Measurements from ENCODE around the gene GCSAM.

GCSAM gene, protein sequence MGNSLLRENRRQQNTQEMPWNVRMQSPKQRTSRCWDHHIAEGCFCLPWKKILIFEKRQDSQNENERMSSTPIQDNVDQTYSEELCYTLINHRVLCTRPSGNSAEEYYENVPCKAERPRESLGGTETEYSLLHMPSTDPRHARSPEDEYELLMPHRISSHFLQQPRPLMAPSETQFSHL

GRCh38 chr3:112132975-112133448, at the start of gene GCSAM:
GCSAM (minus strand) TSS chr3:112133248; CDS start chr3:112133120, 128 bp downstream.
- peak; percentile 39 for DNase-seq (ENCODE audit: low read depth)

DNA sequence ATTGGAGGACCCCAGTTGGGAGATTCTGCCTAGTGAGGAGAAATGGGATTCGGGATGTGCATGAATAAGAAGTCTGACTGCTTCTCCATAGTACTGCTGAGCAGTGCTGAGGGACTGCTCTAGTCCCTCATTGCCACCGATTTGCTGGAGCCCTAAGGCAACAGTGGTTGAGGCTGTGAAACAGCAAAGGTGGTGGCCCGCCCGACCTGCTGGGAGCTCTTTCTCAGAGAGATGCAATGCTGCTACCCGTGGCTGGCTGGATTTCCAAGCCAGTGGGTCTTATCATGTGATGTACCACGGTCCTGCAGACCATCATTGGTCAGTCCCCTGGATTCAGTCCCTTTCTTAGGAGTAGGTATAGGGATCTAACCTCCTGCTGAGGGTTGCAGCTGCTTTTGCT, 42.6 kb upstream of the GCSAM start:
- no peak for DNase-seq (ENCODE audit: low read depth)

- DNase-seq (ENCODE audit: low read depth), result no peak
Measured at GRCh38 chr3:112175037-112175436, 42.0 kb upstream of the GCSAM start.

DNA sequence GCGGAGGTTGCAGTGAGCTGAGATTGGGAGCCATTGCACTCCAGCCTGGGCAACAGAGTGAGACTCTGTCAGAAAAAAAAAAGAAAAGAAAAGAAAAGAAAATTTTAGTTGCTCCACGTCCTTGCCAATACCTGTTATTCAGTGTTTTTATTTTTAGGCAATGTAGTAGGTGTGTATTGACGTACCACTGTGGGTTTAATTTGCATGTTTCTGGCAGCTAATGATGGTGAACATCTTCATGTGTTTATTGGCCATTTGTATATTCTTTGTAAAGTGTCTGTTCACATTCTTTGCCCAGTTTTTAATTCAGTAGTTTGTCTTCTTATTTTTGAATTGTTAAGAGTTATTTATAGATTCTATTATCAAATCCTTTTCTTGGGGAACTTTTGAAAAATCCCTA, 38.1 kb upstream of the GCSAM start:
- DNase-seq (ENCODE audit: low read depth), result no peak

DNA sequence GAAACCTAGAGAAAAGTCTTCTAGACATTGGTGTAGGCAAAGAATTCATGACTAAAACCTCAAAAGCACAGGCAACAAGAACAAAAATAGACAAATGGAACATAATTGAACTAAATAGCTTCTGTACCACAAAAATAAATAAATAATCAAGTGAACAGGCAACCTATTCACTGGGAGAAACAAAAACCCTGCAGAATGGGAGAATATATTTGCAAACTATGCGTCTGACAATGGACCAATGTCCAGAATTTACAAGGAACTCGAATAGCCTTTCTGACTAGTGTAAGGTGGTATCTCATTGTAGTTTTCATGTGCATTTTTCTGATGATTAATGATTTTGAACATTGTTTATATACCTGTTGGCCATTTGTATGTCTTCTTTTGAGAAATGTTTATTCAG, 37.0 kb upstream of the GCSAM start:
- DNase-seq (ENCODE audit: low read depth), result no peak

GRCh38 chr3:112167758-112168157, 34.7 kb upstream of the GCSAM start:
- DNase-seq (ENCODE audit: low read depth), result no peak

DNA sequence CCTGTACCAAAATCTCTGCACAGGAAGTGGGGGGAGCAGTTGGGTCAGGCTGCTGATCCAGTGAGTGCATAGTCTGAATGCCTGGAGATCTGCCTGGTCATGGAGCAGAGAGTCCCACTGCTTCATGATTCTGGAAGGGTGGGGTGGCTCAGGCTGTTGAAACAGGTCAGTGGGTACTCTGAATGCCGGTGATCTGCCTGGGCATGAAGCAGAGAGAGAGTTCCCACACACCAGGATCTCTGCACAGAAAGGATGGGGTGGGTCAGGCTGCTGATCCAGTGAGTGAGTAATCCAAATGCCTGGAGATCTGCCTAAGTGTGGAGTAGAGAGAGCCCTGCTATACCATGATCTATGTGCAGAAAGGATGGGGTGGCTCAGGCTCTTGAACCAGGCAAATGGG, 16.1 kb upstream of the GCSAM start:
- DNase-seq (ENCODE audit: low read depth), result no peak

DNA sequence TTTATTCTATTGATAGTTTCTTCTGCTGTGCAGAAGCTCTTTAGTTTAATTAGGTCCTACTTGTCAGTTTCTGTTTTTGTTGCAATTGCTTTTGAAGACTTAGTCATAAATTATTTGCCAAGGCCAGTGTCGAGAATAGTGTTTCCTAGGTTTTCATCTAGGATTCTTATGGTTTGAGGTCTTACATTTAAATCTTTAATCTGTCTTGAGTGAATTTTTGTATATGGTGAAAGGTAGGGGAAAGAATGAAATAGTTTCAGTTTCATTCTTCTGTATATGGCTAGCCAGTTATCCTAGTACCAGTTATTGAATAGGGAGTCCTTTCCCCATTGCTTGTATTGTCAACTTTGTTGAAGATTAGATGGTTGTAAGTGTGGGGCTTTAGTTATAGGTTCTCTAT, 10.6 kb upstream of the GCSAM start:
- no peak for DNase-seq (ENCODE audit: low read depth)

DNA sequence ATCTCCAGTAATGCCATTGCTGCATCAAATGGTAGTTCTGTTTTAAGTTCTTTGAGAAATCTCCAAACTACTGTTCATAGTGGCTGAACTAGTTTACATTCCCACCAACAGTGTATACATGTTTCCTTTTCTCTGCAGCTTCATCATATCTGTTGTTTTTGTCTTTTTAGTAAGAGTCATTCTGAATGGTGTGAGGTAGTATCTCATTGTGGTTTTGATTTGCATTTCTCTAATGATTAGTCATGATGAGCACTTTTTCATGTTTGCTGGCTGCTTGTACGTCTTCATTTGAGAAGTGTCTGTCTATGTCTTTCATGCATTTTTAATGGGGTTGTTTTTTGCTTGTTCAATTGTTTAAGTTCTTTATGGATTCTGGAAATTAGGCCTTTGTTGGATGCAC, 10.2 kb upstream of the GCSAM start:
- no peak for DNase-seq (ENCODE audit: low read depth)

- DNase-seq (ENCODE audit: low read depth), result no peak
Measured at GRCh38 chr3:112141293-112141692, 8.2 kb upstream of the GCSAM start.

DNA sequence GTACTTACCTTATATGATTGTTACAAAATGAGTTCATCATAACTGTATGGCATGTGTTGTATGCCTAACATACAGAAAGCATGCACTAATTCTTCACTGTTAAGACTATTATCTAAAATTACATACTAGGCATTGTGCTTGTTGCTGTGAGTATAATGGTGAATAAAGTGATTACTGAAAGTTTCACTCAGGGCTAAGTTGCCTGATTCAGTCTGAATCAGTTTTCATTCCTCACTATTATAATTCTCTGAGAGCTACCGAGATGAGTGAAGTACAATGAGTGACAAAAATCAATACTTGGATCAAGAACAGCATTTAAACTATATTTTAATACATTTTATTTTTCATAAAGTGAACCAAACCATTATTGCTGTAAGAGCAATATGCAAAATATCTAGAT, 7.5 kb upstream of the GCSAM start:
- no peak for DNase-seq (ENCODE audit: low read depth)

DNA sequence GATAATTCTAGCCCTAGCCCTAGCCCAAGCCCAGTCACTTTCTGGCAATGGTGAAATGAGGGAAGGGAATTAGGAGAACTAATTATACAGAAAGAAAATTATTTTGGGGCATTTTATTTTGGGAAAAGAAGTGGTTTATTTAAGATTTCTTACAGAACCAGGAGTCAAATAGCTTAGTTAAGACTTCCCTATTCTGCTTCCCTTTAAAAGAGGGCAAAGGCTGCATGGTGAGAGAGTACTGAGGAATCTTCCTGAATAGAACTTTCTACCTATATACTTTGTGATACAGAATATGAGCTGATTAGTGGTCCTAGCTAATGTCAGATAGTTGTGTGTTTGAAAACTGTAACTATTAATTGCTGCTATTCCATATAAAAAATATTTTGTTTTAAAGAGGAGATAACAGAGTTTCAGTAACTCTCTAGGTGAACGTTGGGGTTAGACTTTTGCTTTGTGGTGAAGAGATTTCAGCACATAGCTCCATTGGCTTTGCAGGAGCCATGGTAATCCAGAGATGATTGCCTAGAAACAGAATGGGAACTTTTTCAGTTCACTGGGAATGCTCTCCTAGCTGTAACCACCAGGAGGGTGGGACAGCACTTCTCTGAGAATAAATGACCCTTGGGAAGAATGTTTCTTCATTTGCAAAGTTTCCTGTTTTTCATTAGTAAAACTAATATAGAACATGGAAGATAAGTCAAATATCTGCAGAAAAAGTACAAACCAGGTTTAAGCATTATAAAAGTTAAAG, 5.3 kb upstream of the GCSAM start:
- DNase-seq (ENCODE audit: low read depth), result no peak

- no peak for DNase-seq (ENCODE audit: low read depth)
Measured at GRCh38 chr3:112137781-112138180, 4.7 kb upstream of the GCSAM start.

DNA sequence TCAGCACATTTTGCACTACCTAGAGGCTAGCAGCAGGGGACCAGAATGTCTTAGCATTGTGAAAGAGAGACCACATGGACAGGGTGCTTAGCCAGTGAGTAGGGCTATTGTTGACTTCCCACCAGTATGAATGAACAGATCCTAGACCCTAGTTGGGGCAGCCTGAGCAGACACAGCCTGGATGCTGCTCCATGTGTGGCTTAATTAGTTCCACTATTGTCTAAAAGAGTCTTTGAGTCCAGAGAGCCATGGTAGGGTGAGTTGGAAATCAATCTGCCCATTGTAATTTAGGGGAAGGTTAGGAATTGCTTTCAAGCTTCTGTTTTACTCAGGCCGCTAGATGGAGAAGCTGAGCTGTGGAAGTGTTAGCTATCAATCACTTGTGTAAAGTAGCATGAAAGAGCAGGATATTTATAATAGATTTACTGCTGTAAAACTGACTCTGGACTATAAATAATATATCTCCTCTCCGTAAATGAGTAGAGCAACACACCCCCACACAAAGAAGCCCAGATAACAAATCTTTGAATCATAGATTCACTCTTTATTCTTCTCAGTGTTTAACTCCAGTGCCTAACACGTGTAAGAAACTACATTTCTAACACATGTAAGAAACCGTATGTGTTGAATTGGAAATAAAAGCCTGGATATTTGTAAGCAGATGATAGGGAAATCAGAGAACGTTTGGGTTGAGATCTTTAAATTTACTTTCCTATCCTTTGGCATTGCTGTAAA, 4.1 kb upstream of the GCSAM start:
- no peak for DNase-seq (ENCODE audit: low read depth)

- DNase-seq (ENCODE audit: low read depth), result no peak
Measured at GRCh38 chr3:112136046-112136445, 3.0 kb upstream of the GCSAM start.

DNA sequence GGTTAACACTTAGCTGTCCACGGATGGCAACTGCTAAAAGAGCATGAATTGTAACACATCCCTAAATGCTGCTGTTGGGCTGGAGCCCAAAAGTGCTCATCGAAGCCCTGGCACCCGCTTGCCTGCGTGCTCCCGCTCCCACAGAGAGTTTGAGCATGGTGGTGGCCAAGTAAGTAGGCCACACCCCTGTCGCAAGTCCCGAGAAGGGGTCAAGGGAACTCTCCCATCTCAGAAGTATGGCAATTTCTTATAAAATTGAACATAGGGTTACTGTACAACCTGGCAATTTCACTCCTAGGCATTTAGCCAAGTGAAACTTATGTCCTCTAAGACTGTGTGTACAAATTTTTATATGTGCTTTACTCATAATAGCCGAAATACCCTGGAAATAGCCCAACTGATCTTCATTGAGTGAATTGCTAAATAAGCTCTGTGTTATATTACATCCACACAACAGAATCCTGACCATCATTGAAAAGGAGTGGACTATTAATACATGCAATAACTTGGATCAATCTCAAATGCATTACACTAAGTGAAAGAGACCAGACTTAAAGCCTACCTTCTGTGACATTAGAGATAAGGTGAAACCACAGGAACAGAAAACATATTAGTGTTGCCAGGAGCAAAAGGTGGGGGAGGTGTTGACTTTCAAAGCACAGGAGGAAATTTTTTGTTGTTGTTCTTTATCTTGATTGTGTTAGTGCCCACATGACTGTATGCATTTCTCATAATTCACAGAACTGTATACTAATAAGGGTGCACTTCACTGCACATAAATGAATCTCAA, 1.5 kb upstream of the GCSAM start:
- no peak for DNase-seq (ENCODE audit: low read depth)

- no peak for DNase-seq (ENCODE audit: low read depth)
Measured at GRCh38 chr3:112133626-112134334, 732 bp upstream of the GCSAM start.

DNA sequence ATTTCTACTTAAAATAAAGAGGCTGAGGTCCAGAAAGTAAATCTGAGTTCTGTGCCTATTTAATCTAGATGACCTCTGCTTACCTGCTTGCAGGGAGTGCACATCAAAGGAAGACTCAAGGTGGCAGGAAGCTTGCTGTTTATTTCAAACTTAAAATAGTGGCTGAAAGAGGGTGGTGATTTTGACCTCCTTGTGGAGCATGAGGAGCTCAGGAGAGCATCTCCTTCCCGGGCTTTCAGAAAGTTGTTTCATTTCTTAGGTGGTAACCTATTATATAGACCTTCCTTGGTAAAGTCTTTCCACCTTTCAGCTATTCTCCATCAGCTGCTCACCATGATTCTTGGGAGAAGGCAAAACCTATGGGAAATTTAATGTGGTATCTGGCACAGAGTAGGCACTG, 494 bp downstream of the GCSAM start:
- no peak for DNase-seq (ENCODE audit: low read depth)

DNA sequence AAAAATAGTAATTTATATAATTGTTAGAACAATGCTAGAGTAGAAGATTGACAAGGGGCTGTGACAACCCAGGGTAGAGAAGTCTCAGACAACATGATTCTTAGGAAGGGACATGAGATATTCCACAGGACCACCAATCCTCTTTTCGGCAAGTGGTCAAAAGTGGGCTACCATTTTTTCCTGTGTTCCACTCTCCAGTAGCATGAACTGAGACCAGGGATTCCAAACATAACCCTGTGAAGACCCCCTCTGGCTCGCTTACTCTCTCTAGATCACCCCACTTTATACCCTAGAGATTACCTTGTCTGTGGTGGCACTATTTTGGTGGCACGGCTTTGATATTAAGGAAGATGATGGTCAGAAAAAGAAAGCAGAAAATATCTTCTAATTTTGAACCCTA, 960 bp downstream of the GCSAM start:
- DNase-seq (ENCODE audit: low read depth), result no peak

DNA sequence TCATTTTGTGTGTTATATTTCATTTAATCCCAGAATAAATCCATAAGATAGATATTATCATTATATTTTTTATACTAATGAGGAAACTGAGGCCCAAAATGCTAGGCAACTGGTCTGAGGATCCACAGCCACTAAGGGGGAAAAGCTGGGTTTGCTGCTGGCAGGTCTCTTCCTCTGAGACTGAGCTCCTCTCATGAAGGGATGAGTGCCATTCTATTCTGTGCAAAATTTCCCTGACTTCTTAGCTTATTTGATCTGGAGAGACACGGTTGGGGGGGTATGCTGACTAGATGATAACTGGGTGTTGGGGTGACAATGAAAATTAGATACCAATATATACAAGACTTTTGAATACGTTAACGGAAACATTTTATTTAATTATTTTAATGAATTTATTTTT, 1.9 kb downstream of the GCSAM start:
- no peak for DNase-seq (ENCODE audit: low read depth)

GRCh38 chr3:112130638-112130993, 2.4 kb downstream of the GCSAM start:
- DNase-seq (ENCODE audit: low read depth), result no peak
